ENCODE measurements around the gene BTC. TPM values are rescaled to one million over a fixed set of nuclear protein-coding genes. Genes with fewer than 3 reads are reported as not detected.
"Not testable (repeated sequence)": the region's sequence is repeated elsewhere in the genome, so short reads cannot be mapped to it uniquely, and the experiment has no call there.

The BTC gene
- 0.12 TPM for total RNA-seq
- long read RNA-seq: 0 reads

- intact Hi-C loops (cut with micrococcal nuclease): no loop called here
- peak; percentile 94 for ATAC-seq
Observed at GRCh38 chr4:74794382-74795010, at the start of gene BTC. Gene BTC (minus strand): TSS chr4:74794523. CDS start chr4:74794325, 198 bp downstream.

GRCh38 chr4:74840936-74841509 lies 46.7 kb upstream of the BTC start:
- intact Hi-C loops (cut with micrococcal nuclease): no loop called here
- DNase-seq: no peak
- ATAC-seq: no peak

More at GRCh38 chr4:74794382-74795010, at the start of gene BTC:
- DNase-seq: peak; percentile 35

GRCh38 chr4:74838746-74839370 lies 44.5 kb upstream of the BTC start:
- intact Hi-C loops (cut with micrococcal nuclease): no loop called here
- no peak for ATAC-seq
- DNase-seq: no peak

GRCh38 chr4:74830928-74831327 lies 36.6 kb upstream of the BTC start:
- ATAC-seq: no peak
- DNase-seq: no peak
- intact Hi-C loops (cut with micrococcal nuclease): no loop called here

- ATAC-seq (no peak), DNase-seq (no peak)
- intact Hi-C loops (cut with micrococcal nuclease): no loop called here
Observed at GRCh38 chr4:74823194-74823593, 28.9 kb upstream of the BTC start.

GRCh38 chr4:74822603-74823002 lies 28.3 kb upstream of the BTC start:
- DNase-seq (no peak), ATAC-seq (no peak)
- intact Hi-C loops (cut with micrococcal nuclease): no loop called here

- DNase-seq (no peak), ATAC-seq (no peak)
- intact Hi-C loops (cut with micrococcal nuclease): no loop called here
Observed at GRCh38 chr4:74821541-74821940, 27.2 kb upstream of the BTC start.

- DNase-seq: no peak
- intact Hi-C loops (cut with micrococcal nuclease): no loop called here
- no peak for ATAC-seq
Observed at GRCh38 chr4:74814052-74814451, 19.7 kb upstream of the BTC start.

- intact Hi-C loops (cut with micrococcal nuclease); DNase-seq; ATAC-seq: not testable (repeated sequence)
Observed at GRCh38 chr4:74812056-74812455, 17.7 kb upstream of the BTC start.

GRCh38 chr4:74805601-74806000 lies 11.3 kb upstream of the BTC start:
- intact Hi-C loops (cut with micrococcal nuclease): no loop called here
- ATAC-seq (no peak), DNase-seq (no peak)

- ATAC-seq (no peak), DNase-seq (no peak)
- intact Hi-C loops (cut with micrococcal nuclease): no loop called here
Observed at GRCh38 chr4:74800310-74800709, 6.0 kb upstream of the BTC start.

- ATAC-seq: no peak
- intact Hi-C loops (cut with micrococcal nuclease): no loop called here
- DNase-seq: no peak
Observed at GRCh38 chr4:74796631-74797030, 2.3 kb upstream of the BTC start.

- peak; percentile 32 for DNase-seq
- ATAC-seq: peak; percentile 85
- intact Hi-C loops (cut with micrococcal nuclease): no loop called here
Observed at GRCh38 chr4:74793757-74794381, 454 bp downstream of the BTC start.

GRCh38 chr4:74790652-74791051 lies 3.7 kb downstream of the BTC start:
- intact Hi-C loops (cut with micrococcal nuclease): no loop called here
- no peak for ATAC-seq
- DNase-seq: no peak

- DNase-seq (no peak), ATAC-seq (no peak)
- intact Hi-C loops (cut with micrococcal nuclease): no loop called here
Observed at GRCh38 chr4:74789518-74789917, 4.8 kb downstream of the BTC start.

- intact Hi-C loops (cut with micrococcal nuclease): no loop called here
Observed at GRCh38 chr4:74777531-74777930, 16.8 kb downstream of the BTC start.

GRCh38 chr4:74772783-74773182 lies 21.5 kb downstream of the BTC start:
- DNase-seq: no peak
- intact Hi-C loops (cut with micrococcal nuclease): no loop called here
- no peak for ATAC-seq

More at GRCh38 chr4:74777531-74777930, 16.8 kb downstream of the BTC start:
- DNase-seq (no peak), ATAC-seq (no peak)

- no peak for ATAC-seq
Observed at GRCh38 chr4:74772106-74772505, 22.2 kb downstream of the BTC start.

GRCh38 chr4:74770226-74770910 lies 24.0 kb downstream of the BTC start:
- no peak for DNase-seq
- intact Hi-C loops (cut with micrococcal nuclease): no loop called here
- ATAC-seq: no peak

More at GRCh38 chr4:74772106-74772505, 22.2 kb downstream of the BTC start:
- DNase-seq: no peak
- intact Hi-C loops (cut with micrococcal nuclease): no loop called here

Data from left ventricle myocardium superior (tissue), 1 donor.